ENCODE data around the gene VSNL1. TPM values are rescaled to one million over a fixed set of nuclear protein-coding genes. Genes with fewer than 3 reads are reported as not detected.

VSNL1 gene
- total RNA-seq, 1 donor from 2014 or later: 94.4 TPM

DNA sequence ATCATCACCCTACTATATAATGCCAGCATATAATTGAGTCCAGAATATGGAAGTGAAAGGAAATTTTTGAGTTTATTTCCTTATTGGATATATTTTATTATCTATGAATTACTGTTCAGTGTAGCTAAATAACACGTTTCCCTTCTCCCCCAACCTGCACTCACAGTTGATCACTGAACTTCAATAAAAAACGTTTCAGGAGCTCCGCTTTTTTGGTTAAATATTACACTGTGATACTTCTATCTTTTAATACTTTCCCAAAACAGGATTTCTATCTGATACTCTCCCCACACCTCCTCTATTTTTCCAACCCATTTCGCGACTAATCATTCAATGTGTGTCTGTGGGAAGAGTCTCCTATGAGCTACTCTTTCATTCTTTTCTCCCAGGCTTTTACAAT is 7.2 kb downstream of the VSNL1 start:
- DNase-seq (ENCODE audit: low spot score): no peak
- TF ChIP-seq EZH2 (IDR thresholded peaks at IDR 0.05) (no peak), EZH2phosphoT487 (IDR thresholded peaks at IDR 0.05) (no peak)
- TF ChIP-seq, protein P1, sequence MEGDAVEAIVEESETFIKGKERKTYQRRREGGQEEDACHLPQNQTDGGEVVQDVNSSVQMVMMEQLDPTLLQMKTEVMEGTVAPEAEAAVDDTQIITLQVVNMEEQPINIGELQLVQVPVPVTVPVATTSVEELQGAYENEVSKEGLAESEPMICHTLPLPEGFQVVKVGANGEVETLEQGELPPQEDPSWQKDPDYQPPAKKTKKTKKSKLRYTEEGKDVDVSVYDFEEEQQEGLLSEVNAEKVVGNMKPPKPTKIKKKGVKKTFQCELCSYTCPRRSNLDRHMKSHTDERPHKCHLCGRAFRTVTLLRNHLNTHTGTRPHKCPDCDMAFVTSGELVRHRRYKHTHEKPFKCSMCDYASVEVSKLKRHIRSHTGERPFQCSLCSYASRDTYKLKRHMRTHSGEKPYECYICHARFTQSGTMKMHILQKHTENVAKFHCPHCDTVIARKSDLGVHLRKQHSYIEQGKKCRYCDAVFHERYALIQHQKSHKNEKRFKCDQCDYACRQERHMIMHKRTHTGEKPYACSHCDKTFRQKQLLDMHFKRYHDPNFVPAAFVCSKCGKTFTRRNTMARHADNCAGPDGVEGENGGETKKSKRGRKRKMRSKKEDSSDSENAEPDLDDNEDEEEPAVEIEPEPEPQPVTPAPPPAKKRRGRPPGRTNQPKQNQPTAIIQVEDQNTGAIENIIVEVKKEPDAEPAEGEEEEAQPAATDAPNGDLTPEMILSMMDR (IDR thresholded peaks at IDR 0.05): no peak
- Histone ChIP-seq H3K4me2 (peak overlapping the region; percentile 99), H3K9ac (no peak overlapping the region), H3K4me3 (no peak overlapping the region), H4K20me1 (ENCODE audit: low read depth) (no peaks in the 10 kb centered on the region), H3K27me3 (no peaks in the 10 kb centered on the region), H3K36me3 (peaks cover 6% of the 10 kb centered on the region), H3K9me3 (ENCODE audit: low read depth) (no peaks in the 10 kb centered on the region), H3K79me2 (ENCODE audit: low read depth) (peaks cover 98% of the 10 kb centered on the region), H2AFZ (replicated peaks) (peak overlapping the region; percentile 4), H3F3A (ENCODE audit: low read depth) (peaks cover 33% of the 10 kb centered on the region), H3K4me1 (peaks cover 69% of the 10 kb centered on the region), H3K27ac (peak overlapping the region; percentile 50)
- H3K27ac Mint-ChIP-seq: no peak overlapping the region
- H3K4me3 Mint-ChIP-seq: no peak overlapping the region
- peaks cover 9% of the 10 kb centered on the region for H3K4me1 Mint-ChIP-seq
- no peaks in the 10 kb centered on the region for H3K36me3 Mint-ChIP-seq
- peaks cover 6% of the 10 kb centered on the region for H3K27me3 Mint-ChIP-seq (ENCODE audit: insufficient read depth, low read depth)
- no peaks in the 10 kb centered on the region for H3K9me3 Mint-ChIP-seq

- H4K20me1 ChIP-seq (ENCODE audit: low read depth): no peaks in the 10 kb centered on the region
- no peak overlapping the region for H3K27ac ChIP-seq
- peaks cover 6% of the 10 kb centered on the region for H3K36me3 ChIP-seq
- H3K4me3 ChIP-seq: no peak overlapping the region
- peaks cover 98% of the 10 kb centered on the region for H3K79me2 ChIP-seq (ENCODE audit: low read depth)
- H3K4me1 ChIP-seq: peaks cover 68% of the 10 kb centered on the region
- Mint-ChIP-seq H3K4me1 (no peaks in the 10 kb centered on the region), H3K36me3 (no peaks in the 10 kb centered on the region), H3K4me3 (no peak overlapping the region), H3K27ac (no peak overlapping the region), H3K27me3 (ENCODE audit: insufficient read depth, low read depth) (no peaks in the 10 kb centered on the region), H3K9me3 (no peaks in the 10 kb centered on the region)
- H3K9me3 ChIP-seq (ENCODE audit: low read depth): no peaks in the 10 kb centered on the region
- H3F3A ChIP-seq (ENCODE audit: low read depth): peaks cover 4% of the 10 kb centered on the region
- no peak overlapping the region for H3K4me2 ChIP-seq
- TF ChIP-seq EZH2 (IDR thresholded peaks at IDR 0.05) (no peak), EZH2phosphoT487 (IDR thresholded peaks at IDR 0.05) (no peak)
- TF ChIP-seq, protein P1 (IDR thresholded peaks at IDR 0.05): no peak
- no peak overlapping the region for H3K9ac ChIP-seq
- DNase-seq (ENCODE audit: low spot score): no peak
- H2AFZ ChIP-seq (replicated peaks): no peak overlapping the region
- no peaks in the 10 kb centered on the region for H3K27me3 ChIP-seq
Observed at GRCh38 chr2:17550907-17551306, 10.4 kb downstream of the VSNL1 start.

DNA sequence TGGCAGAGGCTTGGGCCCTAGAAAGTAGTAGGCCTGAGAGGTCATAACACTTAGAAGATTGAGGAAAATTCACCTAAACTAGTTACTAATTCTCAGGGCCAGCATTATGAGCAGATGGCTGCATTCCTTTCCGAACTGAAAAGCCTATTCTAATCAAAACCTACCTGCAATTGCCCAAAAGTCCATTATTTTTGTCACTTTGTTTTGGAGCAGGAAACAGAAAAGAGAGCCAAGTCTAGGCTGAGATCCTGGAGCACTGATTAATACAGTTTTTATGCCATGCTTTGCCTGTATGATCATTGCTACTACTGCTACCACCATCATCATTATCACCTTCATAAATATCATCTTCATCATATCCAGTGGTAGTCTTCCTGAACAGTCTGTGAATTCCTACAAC is 14.7 kb downstream of the VSNL1 start:
- peaks cover 35% of the 10 kb centered on the region for H3F3A ChIP-seq (ENCODE audit: low read depth)
- no peak for DNase-seq (ENCODE audit: low spot score)
- H3K27ac Mint-ChIP-seq: no peak overlapping the region
- no peak overlapping the region for H3K4me3 Mint-ChIP-seq
- H3K9me3 Mint-ChIP-seq: peaks cover 2% of the 10 kb centered on the region
- peak overlapping the region; percentile 15 for H2AFZ ChIP-seq (replicated peaks)
- H3K27ac ChIP-seq: peak overlapping the region; percentile 92
- no peaks in the 10 kb centered on the region for H4K20me1 ChIP-seq (ENCODE audit: low read depth)
- H3K27me3 ChIP-seq: no peaks in the 10 kb centered on the region
- no peak overlapping the region for H3K4me3 ChIP-seq
- peaks cover 6% of the 10 kb centered on the region for H3K36me3 ChIP-seq
- peaks cover 4% of the 10 kb centered on the region for H3K27me3 Mint-ChIP-seq (ENCODE audit: insufficient read depth, low read depth)
- H3K4me2 ChIP-seq: peak overlapping the region; percentile 35
- H3K9me3 ChIP-seq (ENCODE audit: low read depth): no peaks in the 10 kb centered on the region
- no peaks in the 10 kb centered on the region for H3K36me3 Mint-ChIP-seq
- peaks cover 76% of the 10 kb centered on the region for H3K4me1 ChIP-seq
- no peak for TF ChIP-seq EZH2phosphoT487 (IDR thresholded peaks at IDR 0.05)
- TF ChIP-seq EZH2 (IDR thresholded peaks at IDR 0.05): no peak
- TF ChIP-seq, protein P1 (IDR thresholded peaks at IDR 0.05): no peak
- no peak overlapping the region for H3K9ac ChIP-seq
- H3K4me1 Mint-ChIP-seq: peaks cover 7% of the 10 kb centered on the region
- peaks cover 93% of the 10 kb centered on the region for H3K79me2 ChIP-seq (ENCODE audit: low read depth)
